SK-N-MC (cell line): ENCODE results near the gene SRSF2.
"Not testable (repeated sequence)": the region's sequence is repeated elsewhere in the genome, so short reads cannot be mapped to it uniquely, and the experiment has no call there.

Experiments used
- DNase-seq: peaks from one replicate; pipeline ENCODE4 v3.0.0-alpha.2; 2011; ENCODE audit warnings: low read depth, low spot score
- H3K27ac ChIP-seq: fragments of 200-600 bp; sonication (generic); 2 replicates; pipeline ENCODE4 v1.5.1; 2016; ENCODE audit warnings: mixed run types
- H3K36me3 ChIP-seq: fragments of 200-600 bp; sonication (generic); 2 replicates; pipeline ENCODE4 v1.6.1; 2017; ENCODE audit warnings: antibody characterized with exemption, low read length, mixed read lengths; ENCODE audit not compliant: insufficient read depth
- H3K4me3 ChIP-seq: fragments of 200-600 bp; sonication (generic); 2 replicates; pipeline ENCODE4 v1.5.1; 2016
- H3K9ac ChIP-seq: fragments of 200-600 bp; sonication (generic); 2 replicates; pipeline ENCODE4 v1.8.0; 2017; ENCODE audit warnings: mixed run types, mixed read lengths; ENCODE audit not compliant: insufficient read length
- H3K9me3 ChIP-seq: fragments of 200-600 bp; sonication (generic); 2 replicates; pipeline ENCODE4 v1.6.1; 2017; ENCODE audit warnings: low read depth, mild to moderate bottlenecking, antibody characterized with exemption, low read length, moderate library complexity, mixed read lengths
- EZH2 ChIP-seq: fragments of 200-600 bp; sonication (generic); IDR thresholded peaks from one replicate; pipeline ENCODE4 v1.6.1; 2017; ENCODE audit warnings: antibody characterized with exemption
- FOXP2 ChIP-seq: optimal IDR thresholded peaks from 2 replicates; pipeline ENCODE3; 2011; ENCODE audit warnings: mild to moderate bottlenecking, moderate library complexity; ENCODE audit not compliant: insufficient read depth; ENCODE audit errors: extremely low read length, control extremely low read depth
- POLR2AphosphoS5 ChIP-seq: IDR thresholded peaks from 2 replicates; pipeline ENCODE4 v1.6.1; 2012; ENCODE audit warnings: mild to moderate bottlenecking, low read depth, low read length, borderline replicate concordance

SRSF2 gene

DNA sequence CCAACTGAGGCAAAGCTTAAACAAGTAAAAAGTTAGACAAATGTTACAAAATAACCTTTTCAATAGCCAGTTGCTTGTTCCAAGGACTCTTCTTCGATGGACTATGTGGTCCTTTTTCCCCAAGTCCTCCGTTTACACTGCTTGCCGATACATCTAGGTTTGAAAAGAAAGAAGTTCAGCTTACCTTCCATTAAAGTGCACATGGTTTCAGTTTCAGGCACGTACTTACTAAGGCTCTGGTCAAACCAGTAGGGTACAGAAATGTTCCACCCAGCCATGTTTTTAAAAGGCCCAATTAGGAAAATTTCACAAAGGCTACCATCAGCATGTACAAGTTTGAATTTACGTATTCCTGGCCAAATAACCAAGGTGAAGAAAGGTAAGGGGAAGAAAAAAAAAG, 2.1 kb downstream of the SRSF2 start:
- peak overlapping the region; percentile 98 for H3K9ac ChIP-seq
- H3K36me3 ChIP-seq: peaks cover 54% of the 10 kb centered on the region
- peak overlapping the region; percentile 91 for H3K4me3 ChIP-seq
- no peaks in the 10 kb centered on the region for H3K9me3 ChIP-seq
- no peak for TF ChIP-seq POLR2AphosphoS5
- no peak for TF ChIP-seq EZH2
- no peak for TF ChIP-seq FOXP2
- peak overlapping the region; percentile 89 for H3K27ac ChIP-seq
- DNase-seq: no peak

DNA sequence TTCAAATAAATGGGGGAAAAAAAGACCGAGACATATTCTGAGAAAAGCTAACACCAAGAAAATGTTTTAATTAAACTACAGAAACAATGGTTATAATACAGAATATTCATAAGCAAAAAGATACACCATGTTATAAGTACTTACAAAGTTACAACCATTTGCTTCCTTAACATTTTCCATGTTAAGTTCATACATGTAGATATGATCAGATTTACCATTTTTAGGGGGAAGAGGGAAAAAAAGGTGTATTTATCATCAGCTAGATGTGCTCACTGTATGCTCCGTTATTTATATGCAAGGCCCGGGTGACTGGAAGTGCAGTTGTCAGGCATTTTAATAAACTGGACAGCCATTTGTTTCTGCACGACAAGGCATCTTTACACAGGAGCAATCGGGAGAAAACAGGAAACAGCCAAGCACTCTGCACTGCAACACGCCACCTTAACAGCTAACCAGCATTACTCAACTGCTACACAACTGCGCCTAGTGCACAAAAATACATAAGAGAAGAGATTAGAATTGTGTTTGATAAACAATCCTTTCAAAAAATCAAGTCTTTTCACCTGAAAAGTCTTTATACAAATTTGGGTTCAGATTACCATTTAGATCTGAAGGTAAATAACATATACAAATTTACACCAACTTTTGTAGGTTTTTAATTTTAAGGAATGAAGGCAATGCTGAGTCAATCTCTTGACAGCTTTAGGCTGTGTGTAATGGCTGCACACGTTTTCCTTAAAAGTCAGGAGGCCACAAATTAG, 2.9 kb downstream of the SRSF2 start:
- TF ChIP-seq POLR2AphosphoS5: no peak
- TF ChIP-seq EZH2: no peak
- no peak for TF ChIP-seq FOXP2
- H3K27ac ChIP-seq: peak overlapping the region; percentile 89
- peak overlapping the region; percentile 91 for H3K4me3 ChIP-seq
- DNase-seq: no peak
- H3K9me3 ChIP-seq: no peaks in the 10 kb centered on the region
- H3K36me3 ChIP-seq: peaks cover 54% of the 10 kb centered on the region
- H3K9ac ChIP-seq: peak overlapping the region; percentile 98

DNA sequence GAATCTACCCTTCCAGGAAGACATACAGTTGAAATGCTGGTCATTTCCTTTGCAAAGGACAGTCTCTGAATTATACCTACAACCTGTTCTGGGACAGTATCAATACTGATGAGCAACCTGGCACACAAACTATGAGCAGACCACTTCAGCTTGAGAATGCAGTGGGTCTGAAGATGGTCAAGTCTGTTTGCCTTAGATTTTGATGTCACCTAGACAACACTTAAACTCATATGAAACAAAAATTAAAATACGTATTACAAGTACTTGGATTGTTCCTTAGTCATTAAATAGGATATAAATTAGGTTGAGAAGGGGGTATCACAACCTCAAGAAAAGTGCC, 3.5 kb downstream of the SRSF2 start:
- peaks cover 54% of the 10 kb centered on the region for H3K36me3 ChIP-seq
- peak overlapping the region; percentile 89 for H3K27ac ChIP-seq
- H3K4me3 ChIP-seq: peak overlapping the region; percentile 91
- TF ChIP-seq POLR2AphosphoS5 (no peak), FOXP2 (no peak), EZH2 (no peak)
- no peaks in the 10 kb centered on the region for H3K9me3 ChIP-seq
- DNase-seq: no peak
- H3K9ac ChIP-seq: peak overlapping the region; percentile 98

DNA sequence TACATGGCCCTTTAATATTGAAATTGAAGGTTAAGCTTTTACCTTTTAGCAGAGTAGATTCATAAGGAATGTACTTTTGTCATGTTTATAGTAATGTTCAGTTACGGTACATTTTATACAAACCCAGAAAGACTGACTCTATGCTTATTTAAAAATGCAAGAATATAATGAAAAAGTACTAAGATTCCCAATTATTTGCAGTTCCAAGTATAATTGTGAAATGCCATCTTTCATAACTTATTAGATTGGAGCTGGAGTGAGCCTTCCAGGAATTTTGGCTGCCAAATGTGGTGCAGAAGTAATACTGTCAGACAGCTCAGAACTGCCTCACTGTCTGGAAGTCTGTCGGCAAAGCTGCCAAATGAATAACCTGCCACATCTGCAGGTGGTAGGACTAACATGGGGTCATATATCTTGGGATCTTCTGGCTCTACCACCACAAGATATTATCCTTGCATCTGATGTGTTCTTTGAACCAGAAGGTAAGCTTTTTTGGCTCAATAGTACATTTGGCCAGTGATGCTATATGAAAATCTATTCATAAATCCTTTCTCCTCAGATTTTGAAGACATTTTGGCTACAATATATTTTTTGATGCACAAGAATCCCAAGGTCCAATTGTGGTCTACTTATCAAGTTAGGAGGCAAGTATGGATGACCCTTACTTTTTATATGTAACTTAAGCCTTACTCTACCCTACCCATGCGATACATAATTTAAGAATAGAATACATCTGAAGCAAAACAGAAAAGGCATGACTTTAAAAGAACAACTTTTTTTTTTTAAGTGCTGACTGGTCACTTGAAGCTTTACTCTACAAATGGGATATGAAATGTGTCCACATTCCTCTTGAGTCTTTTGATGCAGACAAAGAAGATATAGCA, 4.2 kb downstream of the SRSF2 start:
- DNase-seq: no peak
- Histone ChIP-seq H3K27ac (peak overlapping the region; percentile 89), H3K9ac (no peak overlapping the region), H3K4me3 (peak overlapping the region; percentile 91), H3K36me3 (peaks cover 54% of the 10 kb centered on the region), H3K9me3 (no peaks in the 10 kb centered on the region)
- no peak for TF ChIP-seq EZH2
- peak; percentile 20; the same call in 1 of the 2 replicates for TF ChIP-seq POLR2AphosphoS5

DNA sequence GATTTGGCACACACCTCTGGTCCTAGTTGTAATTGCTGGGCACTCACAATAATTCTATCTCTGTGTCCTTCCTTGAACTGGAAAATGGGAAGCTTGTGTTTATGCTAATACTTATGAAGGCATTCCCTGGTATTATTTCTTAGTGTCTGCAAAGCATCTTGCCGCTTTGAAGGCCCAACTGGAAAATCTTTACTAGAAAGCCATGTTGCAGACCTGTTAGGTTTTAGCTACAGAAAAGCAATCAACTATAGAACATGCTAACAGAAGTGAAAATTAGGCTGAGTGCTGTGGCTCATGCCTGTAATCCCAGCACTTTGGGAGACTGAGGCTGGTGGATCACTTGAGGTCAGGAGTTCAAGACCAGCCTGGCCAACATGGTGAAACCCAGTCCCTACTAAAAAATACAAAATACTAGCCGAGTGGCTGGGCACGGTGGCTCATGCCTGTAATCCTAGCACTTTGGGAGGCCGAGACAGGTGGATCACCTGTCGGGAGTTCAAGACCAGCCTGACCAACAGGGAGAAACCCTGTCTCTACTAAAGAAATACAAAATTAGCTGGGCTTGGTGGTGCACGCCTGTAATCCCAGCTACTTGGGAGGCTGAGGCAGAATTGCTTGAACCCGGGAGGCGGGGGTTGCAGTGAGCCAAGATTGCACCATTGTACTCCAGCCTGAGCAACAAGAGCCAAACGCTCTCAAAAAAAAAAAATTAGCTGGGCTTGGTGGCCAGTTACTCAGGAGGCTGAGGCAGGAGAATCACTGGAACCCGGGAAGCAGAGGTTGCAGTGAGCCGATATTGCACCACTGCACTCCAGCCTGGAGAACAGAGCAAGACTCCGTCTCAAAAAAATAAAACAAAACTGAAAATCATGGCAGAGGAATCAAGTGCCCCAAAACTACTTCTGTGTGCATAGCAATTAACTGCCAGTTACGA, 5.1 kb downstream of the SRSF2 start:
- Histone ChIP-seq H3K36me3 (peaks cover 54% of the 10 kb centered on the region), H3K27ac (peak overlapping the region; percentile 89; the same call in 1 of the 2 replicates)
- not testable (repeated sequence) for H3K9ac ChIP-seq, DNase-seq, H3K4me3 ChIP-seq, H3K9me3 ChIP-seq
- TF ChIP-seq POLR2AphosphoS5: peak; percentile 5; the same call in 1 of the 2 replicates

DNA sequence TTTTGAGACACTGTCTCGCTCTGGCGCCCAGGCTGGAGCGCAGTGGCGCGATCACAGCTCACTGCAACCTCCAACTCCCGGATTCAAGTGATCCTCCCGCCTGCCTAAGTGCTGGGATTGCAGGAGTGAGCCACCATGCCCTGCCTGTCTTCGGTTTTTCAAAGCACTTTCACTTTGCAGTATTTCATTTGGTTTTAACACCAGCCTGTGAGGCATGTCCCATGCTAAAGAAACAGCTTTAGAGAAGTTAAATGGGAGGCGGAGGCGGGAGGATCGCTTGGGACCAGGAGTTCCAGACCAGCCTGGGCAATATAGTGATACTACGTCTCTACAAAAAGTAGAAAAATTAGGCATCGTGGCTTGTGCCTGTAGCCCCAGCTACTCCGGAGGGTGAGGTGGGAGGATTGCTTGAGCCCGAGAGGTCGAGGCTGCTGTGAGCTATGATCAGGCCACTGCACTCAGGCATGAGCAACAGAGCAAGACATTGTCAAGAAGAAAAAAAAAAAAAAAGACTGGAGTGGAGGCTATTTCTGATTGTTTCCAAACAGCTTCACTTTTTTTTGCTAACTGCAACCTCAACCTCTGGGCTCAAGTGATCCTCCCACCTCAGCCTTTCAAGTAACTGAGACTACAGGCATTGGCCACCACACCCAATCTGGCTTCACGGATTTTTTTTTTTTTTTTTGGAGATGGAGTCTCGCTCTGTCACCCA, 9.2 kb downstream of the SRSF2 start:
- Histone ChIP-seq H3K36me3 (peaks cover 40% of the 10 kb centered on the region), H3K27ac (no peak overlapping the region)

More for the DNA sequence above, 9.2 kb downstream of the SRSF2 start:
- peak overlapping the region; percentile 89 for H3K4me3 ChIP-seq
- no peak for DNase-seq
- no peak for TF ChIP-seq FOXP2
- no peak for TF ChIP-seq POLR2AphosphoS5
- TF ChIP-seq EZH2: no peak
- no peaks in the 10 kb centered on the region for H3K9me3 ChIP-seq
- H3K9ac ChIP-seq: peak overlapping the region; percentile 92
